Measurements from ENCODE around the gene FMC1. TPM values are rescaled to one million over a fixed set of nuclear protein-coding genes. Genes with fewer than 3 reads are reported as not detected.
"Not testable (repeated sequence)": the region's sequence is repeated elsewhere in the genome, so short reads cannot be mapped to it uniquely, and the experiment has no call there.

The FMC1 gene
- total and polyA plus RNA-seq, 4 donors: 6.9 to 28.3 (median 17.0) TPM

DNA sequence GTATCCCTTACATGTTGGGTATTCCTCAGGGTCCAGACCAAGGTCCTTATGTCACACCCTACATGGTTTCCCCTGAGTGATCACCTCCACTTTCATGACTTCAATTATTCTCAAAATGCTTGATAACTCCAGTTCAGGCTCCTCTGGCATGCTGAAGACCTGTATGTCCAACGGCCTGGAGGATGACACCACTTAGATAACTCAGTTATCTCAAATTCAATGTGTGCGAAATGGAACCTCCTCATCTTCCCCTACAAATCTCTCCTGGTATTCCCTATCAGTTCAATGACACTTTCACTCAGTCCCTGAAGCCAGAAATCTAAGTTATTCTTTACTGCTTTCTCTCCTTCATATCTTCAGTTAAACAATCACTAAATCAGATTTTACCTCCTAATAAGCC is 9.9 kb downstream of the FMC1 start:
- ATAC-seq (ENCODE audit: low FRiP score) (no peak), DNase-seq (no peak)
- H3K27ac ChIP-seq (ENCODE audit: low read depth in 1 of 2, low read length in 2 of 2): no peak overlapping the region
- intact Hi-C loops (cut with DNase I): no loop called here
- H3K27me3 ChIP-seq (ENCODE audit: control insufficient read depth in 1 of 2, insufficient read depth in 2 of 2, low read length in 1 of 2): no peaks in the 10 kb centered on the region
- H3K4me1 ChIP-seq (ENCODE audit: control insufficient read depth in 1 of 2, insufficient read depth in 2 of 2, low read length in 2 of 2): no peaks in the 10 kb centered on the region
- 93 to 94% methylated on average over 2 of the region's 2 CpGs for WGBS, 2 donors
- no peak overlapping the region for H3K4me3 ChIP-seq (ENCODE audit: low read length in 2 of 2)
- H3K9me3 ChIP-seq (ENCODE audit: control insufficient read depth, low read length): no peaks in the 10 kb centered on the region
- H3K36me3 ChIP-seq (ENCODE audit: control insufficient read depth in 1 of 2, insufficient read depth in 2 of 2, low read length in 1 of 2): no peaks in the 10 kb centered on the region

DNA sequence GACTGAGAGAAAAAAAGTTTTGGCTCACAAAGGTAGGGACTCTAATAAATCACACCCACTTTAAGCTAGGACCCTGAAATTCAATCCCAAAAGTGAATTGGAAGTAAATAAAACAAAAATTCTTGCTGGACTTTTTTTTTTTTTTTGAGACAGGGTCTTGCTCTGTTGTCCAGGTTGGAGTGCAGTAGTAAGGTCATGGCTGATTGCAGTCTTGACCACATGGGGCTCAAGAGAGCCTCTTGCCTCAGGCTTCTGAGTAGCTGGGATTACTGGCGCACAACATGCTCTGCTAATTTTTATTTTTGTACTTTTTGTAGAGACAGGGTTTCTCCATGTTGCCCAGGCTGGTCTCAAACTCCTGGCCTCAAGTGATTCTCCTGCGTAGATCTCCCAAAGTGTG is 13.6 kb downstream of the FMC1 start:
- Histone ChIP-seq H3K27me3 (ENCODE audit: control insufficient read depth in 1 of 2, insufficient read depth in 2 of 2, low read length in 1 of 2) (no peaks in the 10 kb centered on the region), H3K4me1 (ENCODE audit: control insufficient read depth in 1 of 2, insufficient read depth in 2 of 2, low read length in 2 of 2) (no peaks in the 10 kb centered on the region), H3K9me3 (ENCODE audit: control insufficient read depth, low read length) (no peaks in the 10 kb centered on the region), H3K36me3 (ENCODE audit: control insufficient read depth in 1 of 2, insufficient read depth in 2 of 2, low read length in 1 of 2) (no peaks in the 10 kb centered on the region), H3K27ac (ENCODE audit: low read depth in 1 of 2, low read length in 2 of 2) (no peak overlapping the region), H3K4me3 (ENCODE audit: low read length in 2 of 2) (no peak overlapping the region)
- 94 to 100% methylated on average over 2 of the region's 2 CpGs for WGBS, 2 donors
- DNase-seq: no peak
- intact Hi-C loops (cut with DNase I): no loop called here
- no peak for ATAC-seq (ENCODE audit: low FRiP score)

GRCh38 chr7:139355320-139355719 is 14.2 kb downstream of the FMC1 start:
- intact Hi-C loops (cut with DNase I): no loop called here
- Histone ChIP-seq H3K9me3 (ENCODE audit: control insufficient read depth, low read length) (no peaks in the 10 kb centered on the region), H3K27ac (ENCODE audit: low read depth in 1 of 2, low read length in 2 of 2) (no peak overlapping the region), H3K36me3 (ENCODE audit: control insufficient read depth in 1 of 2, insufficient read depth in 2 of 2, low read length in 1 of 2) (no peaks in the 10 kb centered on the region), H3K4me3 (ENCODE audit: low read length in 2 of 2) (no peak overlapping the region), H3K4me1 (ENCODE audit: control insufficient read depth in 1 of 2, insufficient read depth in 2 of 2, low read length in 2 of 2) (no peaks in the 10 kb centered on the region), H3K27me3 (ENCODE audit: control insufficient read depth in 1 of 2, insufficient read depth in 2 of 2, low read length in 1 of 2) (no peaks in the 10 kb centered on the region)
- DNase-seq (no peak), ATAC-seq (ENCODE audit: low FRiP score) (no peak)
- WGBS, 2 donors: 96 to 98% methylated on average over 1 of the region's 1 CpG

- H3K27ac ChIP-seq (ENCODE audit: low read depth in 1 of 2, low read length in 2 of 2); H3K4me1 ChIP-seq (ENCODE audit: control insufficient read depth in 1 of 2, insufficient read depth in 2 of 2, low read length in 2 of 2); H3K9me3 ChIP-seq (ENCODE audit: control insufficient read depth, low read length); H3K27me3 ChIP-seq (ENCODE audit: control insufficient read depth in 1 of 2, insufficient read depth in 2 of 2, low read length in 1 of 2); ATAC-seq (ENCODE audit: low FRiP score); H3K36me3 ChIP-seq (ENCODE audit: control insufficient read depth in 1 of 2, insufficient read depth in 2 of 2, low read length in 1 of 2); DNase-seq: not testable (repeated sequence)
- intact Hi-C loops (cut with DNase I): loop anchor here in 1 of 2 donors (2.0 kb wide), 1 partner anchor 17 kb away; the partner anchor contains the start of gene FMC1
- H3K4me3 ChIP-seq (ENCODE audit: low read length in 2 of 2): peak overlapping the region in 1 of 2 donors; percentile 70
- 90 to 93% methylated on average over 27 of the region's 27 CpGs for WGBS, 2 donors
Observed at GRCh38 chr7:139357729-139358506, 16.8 kb downstream of the FMC1 start.

GRCh38 chr7:139358541-139359365 is 17.6 kb downstream of the FMC1 start:
- H3K4me1 ChIP-seq (ENCODE audit: control insufficient read depth in 1 of 2, insufficient read depth in 2 of 2, low read length in 2 of 2): no peaks in the 10 kb centered on the region
- ATAC-seq (ENCODE audit: low FRiP score): peak; percentile 34

GRCh38 chr7:139359366-139360209 is 18.5 kb downstream of the FMC1 start, which contains the start of gene LUC7L2:
Gene LUC7L2 (plus strand): TSS chr7:139359894. CDS start chr7:139360262, 368 bp downstream.
- 0 to 1% methylated on average over 96 to 98 of the region's 98 CpGs for WGBS, 2 donors

More at GRCh38 chr7:139358541-139359365, 17.6 kb downstream of the FMC1 start:
- H3K27me3 ChIP-seq (ENCODE audit: control insufficient read depth in 1 of 2, insufficient read depth in 2 of 2, low read length in 1 of 2): no peaks in the 10 kb centered on the region
- H3K9me3 ChIP-seq (ENCODE audit: control insufficient read depth, low read length): no peaks in the 10 kb centered on the region
- 1% methylated on average over 39 of the region's 39 CpGs for WGBS, 2 donors
- no peaks in the 10 kb centered on the region for H3K36me3 ChIP-seq (ENCODE audit: control insufficient read depth in 1 of 2, insufficient read depth in 2 of 2, low read length in 1 of 2)
- peak overlapping the region; percentile 65 to 70 for H3K4me3 ChIP-seq (ENCODE audit: low read length in 2 of 2)
- intact Hi-C loops (cut with DNase I): loop anchor here (1.0 to 2.0 kb wide), 2 partner anchors 17 to 18 kb away; partner anchors contain the start of gene FMC1 (in 2 of the 2)
- no peak for DNase-seq
- H3K27ac ChIP-seq (ENCODE audit: low read depth in 1 of 2, low read length in 2 of 2): peak overlapping the region; percentile 58 to 98

GRCh38 chr7:139360210-139360947 is 19.2 kb downstream of the FMC1 start:
- peaks cover 0 to under 1% of the 10 kb centered on the region in 2 donors for H3K36me3 ChIP-seq (ENCODE audit: control insufficient read depth in 1 of 2, insufficient read depth in 2 of 2, low read length in 1 of 2)
- DNase-seq (peak; percentile 97 to 98), ATAC-seq (ENCODE audit: low FRiP score) (peak; percentile 94)
- H3K9me3 ChIP-seq (ENCODE audit: control insufficient read depth, low read length): no peaks in the 10 kb centered on the region
- 0% methylated on average over 32 to 47 of the region's 47 CpGs for WGBS, 2 donors
- intact Hi-C loops (cut with DNase I): loop anchor here in 1 of 2 donors (5.0 kb wide), 1 partner anchor 72 kb away; no protein-coding TSS in a partner anchor
- no peaks in the 10 kb centered on the region for H3K27me3 ChIP-seq (ENCODE audit: control insufficient read depth in 1 of 2, insufficient read depth in 2 of 2, low read length in 1 of 2)
- no peaks in the 10 kb centered on the region for H3K4me1 ChIP-seq (ENCODE audit: control insufficient read depth in 1 of 2, insufficient read depth in 2 of 2, low read length in 2 of 2)
- H3K4me3 ChIP-seq (ENCODE audit: low read length in 2 of 2): peak overlapping the region; percentile 65 to 98
- peak overlapping the region; percentile 85 to 96 for H3K27ac ChIP-seq (ENCODE audit: low read depth in 1 of 2, low read length in 2 of 2)

More at GRCh38 chr7:139359366-139360209, 18.5 kb downstream of the FMC1 start, which contains the start of gene LUC7L2:
- H3K9me3 ChIP-seq (ENCODE audit: control insufficient read depth, low read length): no peaks in the 10 kb centered on the region
- peak; percentile 99 for ATAC-seq (ENCODE audit: low FRiP score)
- intact Hi-C loops (cut with DNase I): loop anchor here (1.0 to 5.0 kb wide), 3 partner anchors 18 to 73 kb away; partner anchors contain the start of gene FMC1 (in 2 of the 2)
- H3K4me1 ChIP-seq (ENCODE audit: control insufficient read depth in 1 of 2, insufficient read depth in 2 of 2, low read length in 2 of 2): no peaks in the 10 kb centered on the region
- peak within 1 kb of the TSS; percentile 85 to 98 for H3K27ac ChIP-seq (ENCODE audit: low read depth in 1 of 2, low read length in 2 of 2)
- peak within 1 kb of the TSS; percentile 70 to 98 for H3K4me3 ChIP-seq (ENCODE audit: low read length in 2 of 2)
- H3K36me3 ChIP-seq (ENCODE audit: control insufficient read depth in 1 of 2, insufficient read depth in 2 of 2, low read length in 1 of 2): no peaks in the 10 kb centered on the region
- H3K27me3 ChIP-seq (ENCODE audit: control insufficient read depth in 1 of 2, insufficient read depth in 2 of 2, low read length in 1 of 2): no peaks in the 10 kb centered on the region
- DNase-seq: peak; percentile 100

Data from aorta (tissue), 5 donors.